HepG2 (cell line): ENCODE results near the gene SP3. TPM values are rescaled to one million over a fixed set of nuclear protein-coding genes. Genes with fewer than 3 reads are reported as not detected.

Experiments used
- ASH2L ChIP-seq: fragments of 300-600, 200-600 bp; sonication (generic); IDR thresholded peaks from 2 replicates; pipeline ENCODE4 v1.7.0; 2017; ENCODE audit warnings: low read depth, mild to moderate bottlenecking, moderate library complexity, mixed read lengths, low read length; ENCODE audit not compliant: insufficient read length
- CHCHD3 ChIP-seq: sonication (generic); formaldehyde crosslinking; IDR thresholded peaks from 2 replicates; pipeline ENCODE4 v1.8.0; 2022; ENCODE audit warnings: mild to moderate bottlenecking, missing genetic modification reagents, moderate library complexity
- DMAP1 ChIP-seq: IDR thresholded peaks from 2 replicates; pipeline ENCODE4 v1.6.1; 2016
- MYNN ChIP-seq: sonication (generic); formaldehyde crosslinking; IDR thresholded peaks from 2 replicates; pipeline ENCODE4 v1.4.0; 2020; ENCODE audit warnings: mild to moderate bottlenecking, low read depth, missing genetic modification reagents
- NONO ChIP-seq, 2 experiments: fragments of 450-650 bp in 1 of 2; sonication (generic) in 1 of 2; formaldehyde crosslinking in 1 of 2; IDR thresholded peaks in 1 of 2; conservative IDR thresholded peaks in 1 of 2; 2 replicates each; pipeline versions ENCODE4 v1.6.1 to v1.8.0; 2017 to 2022; ENCODE audit warnings: mild to moderate bottlenecking in 1 of 2, missing genetic modification reagents in 1 of 2, moderate library complexity in 1 of 2
- RFX1 ChIP-seq: fragments of 450-650 bp; IDR thresholded peaks from 2 replicates; pipeline ENCODE4 v1.6.1; 2017
- SRY ChIP-seq: sonication (generic); formaldehyde crosslinking; IDR thresholded peaks from 2 replicates; pipeline ENCODE4 v1.8.0; 2022; ENCODE audit warnings: mild to moderate bottlenecking, missing genetic modification reagents
- SUZ12 ChIP-seq: fragments of 150-350 bp; IDR thresholded peaks from 2 replicates; pipeline ENCODE4 v1.6.1; 2014; ENCODE audit warnings: low read depth, low read length
- TBL1XR1 ChIP-seq: fragments of 150-350 bp; IDR thresholded peaks from 2 replicates; pipeline ENCODE4 v1.6.1; 2014; ENCODE audit warnings: borderline replicate concordance, low read length; ENCODE audit not compliant: partially characterized antibody
- ZBTB8A ChIP-seq: sonication (generic); formaldehyde crosslinking; IDR thresholded peaks from 2 replicates; pipeline ENCODE4 v1.4.0; 2020; ENCODE audit warnings: mild to moderate bottlenecking, low read depth, missing genetic modification reagents, borderline replicate concordance
- ZNF17 ChIP-seq: sonication (generic); formaldehyde crosslinking; IDR thresholded peaks from 2 replicates; pipeline ENCODE4 v1.5.0; 2020; ENCODE audit warnings: mild to moderate bottlenecking, missing genetic modification reagents
- ZNF33A ChIP-seq: sonication (generic); formaldehyde crosslinking; IDR thresholded peaks from 2 replicates; pipeline ENCODE4 v1.5.1; 2020; ENCODE audit warnings: missing genetic modification reagents, mild to moderate bottlenecking, moderate library complexity, borderline replicate concordance
- ZNF468 ChIP-seq: sonication (generic); formaldehyde crosslinking; IDR thresholded peaks from 2 replicates; pipeline ENCODE4 v1.8.0; 2022; ENCODE audit warnings: mild to moderate bottlenecking, moderate library complexity, missing genetic modification reagents
- ZNF883 ChIP-seq: sonication (generic); formaldehyde crosslinking; IDR thresholded peaks from 2 replicates; pipeline ENCODE4 v1.5.1; 2020; ENCODE audit warnings: mild to moderate bottlenecking, missing genetic modification reagents; ENCODE audit errors: not compliant biosample characterization
- ZSCAN31 ChIP-seq: sonication (generic); formaldehyde crosslinking; IDR thresholded peaks from 2 replicates; pipeline ENCODE4 v1.5.0; 2020; ENCODE audit warnings: low read depth, mild to moderate bottlenecking, missing genetic modification reagents
- polyA plus RNA-seq, 8 experiments: library from polyadenylated mRNA; depleted of rRNA in 3 of 8; stranded (reverse) in 7 of 8; unstranded in 1 of 8; fragments of >200 nt; fragmentation: Illumina TruSeq in 4 of 8; extraction: Trizol in 4 of 8; gene quantifications; 2 replicates each; pipeline versions ENCODE4 v1.2.1 to v1.2.3, GENCODE V29; 2011 to 2016; ENCODE audit warnings: low read depth in 4 of 8, missing spikeins in 1 of 8, mixed read lengths in 1 of 8; ENCODE audit not compliant: insufficient read depth in 1 of 8
- total RNA-seq, 5 experiments: library from RNA; depleted of rRNA; stranded (reverse); fragments of >200 nt; fragmentation: Illumina TruSeq; extraction: Trizol; gene quantifications; 2 replicates each; pipeline ENCODE4 v1.2.3, GENCODE V29; 2016; ENCODE audit warnings: low read depth in 1 of 5
- TF ChIP-seq, protein P1 (sequence below): sonication (generic); formaldehyde crosslinking; IDR thresholded peaks from 2 replicates; pipeline ENCODE4 v1.9.0; 2021; ENCODE audit warnings: missing genetic modification reagents, borderline replicate concordance
- TF ChIP-seq, protein P2 (sequence below): sonication (generic); formaldehyde crosslinking; IDR thresholded peaks from 2 replicates; pipeline ENCODE4 v1.4.0; 2020; ENCODE audit warnings: missing genetic modification reagents, borderline replicate concordance
- TF ChIP-seq, protein P3 (sequence below): sonication (generic); formaldehyde crosslinking; IDR thresholded peaks from 2 replicates; pipeline ENCODE4 v1.8.0; 2022; ENCODE audit warnings: mild to moderate bottlenecking, missing genetic modification reagents
- TF ChIP-seq, protein P4 (sequence below): sonication (generic); formaldehyde crosslinking; IDR thresholded peaks from 2 replicates; pipeline ENCODE4 v1.4.0; 2020; ENCODE audit warnings: low read depth, mild to moderate bottlenecking, missing genetic modification reagents

SP3 gene
- total and polyA plus RNA-seq, 2 of the 13 experiments (the other 11 are each of a cell fraction or from before 2014, with no cell fraction given), result 57.3 to 132 TPM

DNA sequence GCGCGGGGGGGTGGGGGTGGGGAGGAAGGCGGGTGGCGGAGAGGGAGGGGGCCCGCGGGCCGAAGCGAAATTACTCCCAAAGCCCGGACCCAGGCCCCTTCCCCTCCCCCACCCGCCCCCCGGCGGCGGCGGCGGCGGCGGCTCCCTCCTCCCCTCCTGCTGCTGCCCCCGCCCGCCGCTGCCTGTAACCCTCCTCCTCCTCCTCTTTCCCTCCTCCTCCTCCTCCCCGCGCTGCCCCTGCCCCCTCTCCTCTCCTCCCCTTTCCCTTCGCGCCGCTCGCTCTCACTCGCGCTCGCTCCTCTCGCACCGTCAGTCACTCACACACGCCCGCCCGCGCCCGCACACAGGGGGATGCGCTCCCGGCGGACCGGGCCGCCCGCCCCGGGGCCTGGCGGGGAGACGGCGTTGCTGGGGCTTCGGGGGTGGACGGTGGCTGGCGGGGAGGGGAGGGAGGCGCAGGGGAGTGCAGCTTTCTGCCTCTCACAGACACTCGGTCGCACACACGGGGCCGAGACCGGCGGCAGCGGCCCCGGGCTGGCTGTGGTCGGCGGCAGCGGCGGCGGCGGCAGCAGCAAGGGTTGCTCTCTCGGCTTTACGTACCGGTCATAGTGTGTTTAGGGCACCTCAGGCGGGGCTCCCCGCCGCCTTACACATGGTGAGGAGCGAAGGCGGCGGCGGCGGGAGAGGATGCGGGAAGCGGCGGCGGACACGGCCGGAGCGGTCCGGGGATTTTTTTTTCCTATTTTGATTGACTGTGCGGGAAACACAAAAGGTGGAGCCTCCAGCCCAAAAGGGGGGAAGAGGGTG lies 405 bp downstream of the SP3 start (continued):
- TF ChIP-seq ZNF883 (CRISPR knock-in tag), result peak; percentile 84
- TF ChIP-seq, protein P1, sequence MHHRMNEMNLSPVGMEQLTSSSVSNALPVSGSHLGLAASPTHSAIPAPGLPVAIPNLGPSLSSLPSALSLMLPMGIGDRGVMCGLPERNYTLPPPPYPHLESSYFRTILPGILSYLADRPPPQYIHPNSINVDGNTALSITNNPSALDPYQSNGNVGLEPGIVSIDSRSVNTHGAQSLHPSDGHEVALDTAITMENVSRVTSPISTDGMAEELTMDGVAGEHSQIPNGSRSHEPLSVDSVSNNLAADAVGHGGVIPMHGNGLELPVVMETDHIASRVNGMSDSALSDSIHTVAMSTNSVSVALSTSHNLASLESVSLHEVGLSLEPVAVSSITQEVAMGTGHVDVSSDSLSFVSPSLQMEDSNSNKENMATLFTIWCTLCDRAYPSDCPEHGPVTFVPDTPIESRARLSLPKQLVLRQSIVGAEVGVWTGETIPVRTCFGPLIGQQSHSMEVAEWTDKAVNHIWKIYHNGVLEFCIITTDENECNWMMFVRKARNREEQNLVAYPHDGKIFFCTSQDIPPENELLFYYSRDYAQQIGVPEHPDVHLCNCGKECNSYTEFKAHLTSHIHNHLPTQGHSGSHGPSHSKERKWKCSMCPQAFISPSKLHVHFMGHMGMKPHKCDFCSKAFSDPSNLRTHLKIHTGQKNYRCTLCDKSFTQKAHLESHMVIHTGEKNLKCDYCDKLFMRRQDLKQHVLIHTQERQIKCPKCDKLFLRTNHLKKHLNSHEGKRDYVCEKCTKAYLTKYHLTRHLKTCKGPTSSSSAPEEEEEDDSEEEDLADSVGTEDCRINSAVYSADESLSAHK (CRISPR knock-in tag), result no peak
- TF ChIP-seq ZBTB8A (CRISPR knock-in tag), result no peak
- TF ChIP-seq ZNF33A (CRISPR knock-in tag), result no peak
- TF ChIP-seq, protein P2, sequence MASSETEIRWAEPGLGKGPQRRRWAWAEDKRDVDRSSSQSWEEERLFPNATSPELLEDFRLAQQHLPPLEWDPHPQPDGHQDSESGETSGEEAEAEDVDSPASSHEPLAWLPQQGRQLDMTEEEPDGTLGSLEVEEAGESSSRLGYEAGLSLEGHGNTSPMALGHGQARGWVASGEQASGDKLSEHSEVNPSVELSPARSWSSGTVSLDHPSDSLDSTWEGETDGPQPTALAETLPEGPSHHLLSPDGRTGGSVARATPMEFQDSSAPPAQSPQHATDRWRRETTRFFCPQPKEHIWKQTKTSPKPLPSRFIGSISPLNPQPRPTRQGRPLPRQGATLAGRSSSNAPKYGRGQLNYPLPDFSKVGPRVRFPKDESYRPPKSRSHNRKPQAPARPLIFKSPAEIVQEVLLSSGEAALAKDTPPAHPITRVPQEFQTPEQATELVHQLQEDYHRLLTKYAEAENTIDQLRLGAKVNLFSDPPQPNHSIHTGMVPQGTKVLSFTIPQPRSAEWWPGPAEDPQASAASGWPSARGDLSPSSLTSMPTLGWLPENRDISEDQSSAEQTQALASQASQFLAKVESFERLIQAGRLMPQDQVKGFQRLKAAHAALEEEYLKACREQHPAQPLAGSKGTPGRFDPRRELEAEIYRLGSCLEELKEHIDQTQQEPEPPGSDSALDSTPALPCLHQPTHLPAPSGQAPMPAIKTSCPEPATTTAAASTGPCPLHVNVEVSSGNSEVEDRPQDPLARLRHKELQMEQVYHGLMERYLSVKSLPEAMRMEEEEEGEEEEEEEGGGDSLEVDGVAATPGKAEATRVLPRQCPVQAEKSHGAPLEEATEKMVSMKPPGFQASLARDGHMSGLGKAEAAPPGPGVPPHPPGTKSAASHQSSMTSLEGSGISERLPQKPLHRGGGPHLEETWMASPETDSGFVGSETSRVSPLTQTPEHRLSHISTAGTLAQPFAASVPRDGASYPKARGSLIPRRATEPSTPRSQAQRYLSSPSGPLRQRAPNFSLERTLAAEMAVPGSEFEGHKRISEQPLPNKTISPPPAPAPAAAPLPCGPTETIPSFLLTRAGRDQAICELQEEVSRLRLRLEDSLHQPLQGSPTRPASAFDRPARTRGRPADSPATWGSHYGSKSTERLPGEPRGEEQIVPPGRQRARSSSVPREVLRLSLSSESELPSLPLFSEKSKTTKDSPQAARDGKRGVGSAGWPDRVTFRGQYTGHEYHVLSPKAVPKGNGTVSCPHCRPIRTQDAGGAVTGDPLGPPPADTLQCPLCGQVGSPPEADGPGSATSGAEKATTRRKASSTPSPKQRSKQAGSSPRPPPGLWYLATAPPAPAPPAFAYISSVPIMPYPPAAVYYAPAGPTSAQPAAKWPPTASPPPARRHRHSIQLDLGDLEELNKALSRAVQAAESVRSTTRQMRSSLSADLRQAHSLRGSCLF, result no peak
- TF ChIP-seq NONO (IDR thresholded peaks at IDR 0.05), result no peak
- peak; percentile 84 for TF ChIP-seq NONO (CRISPR knock-in tag; conservative IDR thresholded peaks at IDR 0.05)
- no peak for TF ChIP-seq ZNF17 (CRISPR knock-in tag)
- TF ChIP-seq DMAP1 (CRISPR knock-in tag), result no peak
- no peak for TF ChIP-seq SRY
- no peak for TF ChIP-seq SUZ12
- TF ChIP-seq CHCHD3 (CRISPR knock-in tag), result no peak
- TF ChIP-seq, protein P3, sequence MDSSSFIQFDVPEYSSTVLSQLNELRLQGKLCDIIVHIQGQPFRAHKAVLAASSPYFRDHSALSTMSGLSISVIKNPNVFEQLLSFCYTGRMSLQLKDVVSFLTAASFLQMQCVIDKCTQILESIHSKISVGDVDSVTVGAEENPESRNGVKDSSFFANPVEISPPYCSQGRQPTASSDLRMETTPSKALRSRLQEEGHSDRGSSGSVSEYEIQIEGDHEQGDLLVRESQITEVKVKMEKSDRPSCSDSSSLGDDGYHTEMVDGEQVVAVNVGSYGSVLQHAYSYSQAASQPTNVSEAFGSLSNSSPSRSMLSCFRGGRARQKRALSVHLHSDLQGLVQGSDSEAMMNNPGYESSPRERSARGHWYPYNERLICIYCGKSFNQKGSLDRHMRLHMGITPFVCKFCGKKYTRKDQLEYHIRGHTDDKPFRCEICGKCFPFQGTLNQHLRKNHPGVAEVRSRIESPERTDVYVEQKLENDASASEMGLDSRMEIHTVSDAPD, result no peak
- TF ChIP-seq, protein P4, sequence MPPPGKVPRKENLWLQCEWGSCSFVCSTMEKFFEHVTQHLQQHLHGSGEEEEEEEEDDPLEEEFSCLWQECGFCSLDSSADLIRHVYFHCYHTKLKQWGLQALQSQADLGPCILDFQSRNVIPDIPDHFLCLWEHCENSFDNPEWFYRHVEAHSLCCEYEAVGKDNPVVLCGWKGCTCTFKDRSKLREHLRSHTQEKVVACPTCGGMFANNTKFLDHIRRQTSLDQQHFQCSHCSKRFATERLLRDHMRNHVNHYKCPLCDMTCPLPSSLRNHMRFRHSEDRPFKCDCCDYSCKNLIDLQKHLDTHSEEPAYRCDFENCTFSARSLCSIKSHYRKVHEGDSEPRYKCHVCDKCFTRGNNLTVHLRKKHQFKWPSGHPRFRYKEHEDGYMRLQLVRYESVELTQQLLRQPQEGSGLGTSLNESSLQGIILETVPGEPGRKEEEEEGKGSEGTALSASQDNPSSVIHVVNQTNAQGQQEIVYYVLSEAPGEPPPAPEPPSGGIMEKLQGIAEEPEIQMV, result no peak
- no peak for TF ChIP-seq MYNN (CRISPR knock-in tag)
- TF ChIP-seq ZSCAN31, result no peak
- no peak for TF ChIP-seq ZNF468 (CRISPR knock-in tag)
- no peak for TF ChIP-seq TBL1XR1
- peak; percentile 98 for TF ChIP-seq ASH2L
- TF ChIP-seq RFX1, result no peak
